ENCODE results near the gene KLC3.
"Not testable (repeated sequence)": the region's sequence is repeated elsewhere in the genome, so short reads cannot be mapped to it uniquely, and the experiment has no call there.

Gene KLC3

DNA sequence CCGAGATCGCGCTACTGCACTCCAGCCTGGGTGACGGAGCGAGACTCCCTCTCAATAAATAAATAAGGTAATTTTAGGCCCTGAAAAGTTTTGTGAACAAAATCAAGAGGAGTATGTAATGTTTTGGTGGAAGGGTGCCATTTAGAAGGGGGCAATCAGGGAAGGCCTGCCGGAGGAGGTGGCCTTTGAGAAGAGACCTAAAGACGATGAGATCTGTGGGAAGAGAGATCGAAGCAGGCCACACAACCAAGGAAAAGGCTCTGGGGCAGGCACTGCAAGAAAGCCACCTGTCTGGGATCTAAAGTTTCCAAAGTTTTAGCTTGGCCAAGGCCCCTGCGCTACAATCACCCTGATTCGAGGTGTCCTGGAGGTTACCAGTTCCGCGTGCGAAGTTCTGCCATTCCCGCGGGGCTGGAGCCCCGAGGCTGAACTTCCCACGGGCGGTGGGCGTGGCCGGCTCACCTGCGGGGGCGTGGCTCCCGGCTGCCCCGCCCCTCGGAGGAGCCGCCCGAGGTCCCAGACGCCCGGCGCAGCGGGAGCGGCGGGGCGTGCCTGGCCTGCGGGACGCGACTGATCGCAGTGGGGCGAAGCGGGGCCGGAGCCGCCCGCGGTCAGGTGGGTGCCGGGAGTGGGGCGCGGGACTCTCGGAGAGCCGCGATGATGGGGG lies at the start of gene KLC3:
Gene KLC3 (plus strand): TSS at position 519 of the 667 bp plus-strand sequence. CDS start 4,792 bp downstream, outside the sequence.
- FAIRE-seq (no peak), DNase-seq (ENCODE audit: insufficient read length, low spot score) (peak; percentile 44)

DNA sequence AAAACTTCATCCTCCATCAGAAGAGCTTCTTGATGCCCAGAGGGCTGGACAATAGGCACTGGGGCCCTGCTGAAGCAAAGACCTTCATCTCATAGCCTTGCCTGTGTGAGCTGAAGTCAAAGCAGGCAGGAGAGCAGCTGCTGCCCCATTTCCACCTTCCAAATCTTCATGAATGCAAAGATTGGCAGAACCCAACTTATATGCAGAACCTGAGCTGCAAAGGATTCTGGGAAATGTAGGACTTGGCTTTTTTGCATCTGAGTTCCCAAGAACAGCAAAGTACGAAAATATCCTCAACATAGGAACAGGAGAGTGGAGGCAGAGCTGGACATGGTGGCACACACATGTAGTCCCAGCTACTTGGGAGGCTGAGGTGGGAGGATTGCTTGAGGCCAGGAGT lies 48.7 kb upstream of the KLC3 start:
- DNase-seq (ENCODE audit: insufficient read length, low spot score) (no peak), FAIRE-seq (no peak)

DNA sequence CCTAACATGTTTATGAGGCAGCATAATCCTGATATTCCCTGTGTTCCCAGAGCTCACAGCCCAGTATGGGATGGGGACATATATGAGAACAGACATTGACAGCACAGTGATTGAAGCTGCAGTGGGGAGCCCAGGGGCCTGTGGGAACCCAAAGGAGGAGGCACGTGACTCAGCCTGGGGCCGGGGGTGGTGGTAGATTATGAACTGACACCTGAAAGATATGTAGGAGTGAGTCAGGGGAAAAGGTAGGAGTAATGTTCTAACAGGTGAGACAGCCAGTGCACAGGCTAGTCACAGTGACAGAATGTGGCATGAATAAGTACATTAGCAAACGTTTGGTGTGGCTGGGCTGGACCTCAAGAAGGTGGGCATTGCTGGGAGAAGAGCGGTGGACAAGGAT lies 46.9 kb upstream of the KLC3 start:
- DNase-seq (ENCODE audit: insufficient read length, low spot score): no peak
- no peak for FAIRE-seq

DNA sequence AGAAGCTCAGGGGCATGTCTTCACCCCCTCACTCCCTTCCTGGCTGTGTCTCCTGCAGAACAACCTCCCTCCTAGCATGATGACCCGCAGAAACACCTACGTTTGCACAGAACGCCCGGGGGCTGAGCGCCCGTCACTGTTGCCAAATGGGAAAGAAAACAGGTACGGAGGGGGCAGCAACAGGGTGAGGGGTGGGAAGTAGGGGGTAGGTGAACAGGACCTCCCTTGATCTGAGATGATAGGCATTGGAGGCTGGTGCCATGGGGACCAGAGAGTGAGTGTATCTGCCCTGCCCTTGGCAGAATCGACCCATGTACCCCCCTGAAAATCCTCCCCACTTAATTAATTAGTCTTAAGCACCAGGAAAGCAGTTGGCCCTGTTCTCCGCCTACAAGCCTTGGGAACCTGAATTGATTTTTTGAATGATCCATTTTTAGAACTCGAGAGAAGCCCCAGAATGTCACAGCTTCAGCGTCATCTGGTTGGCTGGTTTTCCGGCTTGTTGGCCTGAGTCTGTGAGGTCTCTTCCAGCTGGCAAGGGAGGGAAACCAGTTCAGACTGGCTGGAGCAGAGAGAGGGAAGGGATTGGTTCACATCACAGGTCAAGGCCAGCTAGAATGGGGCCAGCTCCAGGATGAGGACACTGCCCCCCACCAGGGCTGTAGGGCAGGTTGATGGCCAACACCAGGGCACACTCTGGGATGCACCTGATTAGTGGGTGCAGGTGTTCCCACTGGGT lies 46.1 kb upstream of the KLC3 start:
- FAIRE-seq (no peak), DNase-seq (ENCODE audit: insufficient read length, low spot score) (no peak)

DNA sequence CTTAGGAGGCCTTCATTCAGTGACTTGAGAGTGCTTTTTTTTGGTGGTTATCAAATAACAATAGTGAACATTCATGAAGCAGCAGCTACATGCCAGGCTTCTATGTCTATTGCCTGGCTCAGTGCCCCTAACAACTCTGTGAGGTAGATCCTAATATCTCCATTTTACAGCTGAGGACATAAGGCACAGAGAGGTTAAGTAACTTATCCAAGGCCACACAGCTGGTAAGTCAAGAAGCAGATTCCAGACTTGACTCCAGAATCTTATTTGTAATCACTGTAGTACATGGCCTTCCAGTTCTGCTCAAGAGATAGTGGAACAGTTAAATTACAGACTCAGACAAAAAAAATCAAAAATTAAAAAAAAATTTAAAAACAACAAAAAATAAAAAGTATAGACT lies 44.7 kb upstream of the KLC3 start:
- FAIRE-seq (no peak), DNase-seq (ENCODE audit: insufficient read length, low spot score) (no peak)

DNA sequence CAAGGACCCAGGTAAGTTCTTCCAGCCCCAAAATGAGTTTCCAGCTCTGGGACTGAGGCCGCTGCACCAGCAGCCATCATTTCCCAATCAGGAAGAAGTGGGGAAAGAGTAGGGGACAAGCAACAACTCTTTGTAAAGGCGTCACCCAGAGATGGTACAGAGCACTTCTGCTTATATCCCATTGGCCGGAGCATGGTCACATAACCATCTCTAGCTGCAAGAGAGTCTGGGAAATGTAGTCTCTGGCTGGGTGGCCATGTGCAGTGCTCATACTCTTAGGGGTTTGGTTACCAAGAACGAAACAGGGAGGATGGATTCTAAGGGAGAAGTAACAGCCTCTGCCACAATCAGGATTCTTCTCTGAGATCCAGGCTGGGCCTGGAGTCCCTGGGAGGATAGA lies 44.2 kb upstream of the KLC3 start:
- FAIRE-seq (no peak), DNase-seq (ENCODE audit: insufficient read length, low spot score) (no peak)

DNA sequence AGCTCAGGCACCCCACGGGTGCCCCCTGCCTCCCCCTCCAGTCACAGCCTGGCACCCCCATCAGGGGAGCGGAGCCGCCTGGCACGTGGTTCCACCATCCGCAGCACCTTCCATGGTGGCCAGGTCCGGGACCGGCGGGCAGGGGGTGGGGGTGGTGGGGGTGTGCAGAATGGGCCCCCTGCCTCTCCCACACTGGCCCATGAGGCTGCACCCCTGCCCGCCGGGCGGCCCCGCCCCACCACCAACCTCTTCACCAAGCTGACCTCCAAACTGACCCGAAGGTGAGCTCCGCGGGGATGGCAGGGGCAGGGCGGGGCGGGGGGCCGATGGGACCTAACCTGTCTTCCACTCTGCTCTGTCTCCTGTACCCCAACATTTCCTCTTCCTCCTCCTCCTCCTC lies 42.9 kb upstream of the KLC3 start:
- no peak for FAIRE-seq
- DNase-seq (ENCODE audit: insufficient read length, low spot score): no peak

DNA sequence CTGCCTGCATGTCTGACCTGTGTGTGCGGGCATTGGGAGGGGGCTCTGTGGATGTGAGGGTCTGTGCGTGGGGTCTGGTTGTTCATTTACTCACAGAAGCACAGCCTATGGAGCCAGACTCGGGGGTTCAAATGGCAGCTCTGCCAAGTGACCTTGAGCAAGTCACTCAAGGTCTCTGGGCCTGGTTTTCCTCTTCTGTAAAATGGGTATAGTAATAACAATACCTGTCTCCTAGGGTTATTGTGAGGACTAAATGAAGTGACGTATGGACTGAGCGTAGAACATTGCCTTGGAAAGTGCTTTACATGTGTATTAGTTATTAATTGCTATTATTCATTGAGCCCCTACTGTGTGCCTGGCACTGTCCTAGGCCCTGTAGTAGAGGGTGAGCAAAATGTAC lies 42.3 kb upstream of the KLC3 start:
- no peak for FAIRE-seq

DNA sequence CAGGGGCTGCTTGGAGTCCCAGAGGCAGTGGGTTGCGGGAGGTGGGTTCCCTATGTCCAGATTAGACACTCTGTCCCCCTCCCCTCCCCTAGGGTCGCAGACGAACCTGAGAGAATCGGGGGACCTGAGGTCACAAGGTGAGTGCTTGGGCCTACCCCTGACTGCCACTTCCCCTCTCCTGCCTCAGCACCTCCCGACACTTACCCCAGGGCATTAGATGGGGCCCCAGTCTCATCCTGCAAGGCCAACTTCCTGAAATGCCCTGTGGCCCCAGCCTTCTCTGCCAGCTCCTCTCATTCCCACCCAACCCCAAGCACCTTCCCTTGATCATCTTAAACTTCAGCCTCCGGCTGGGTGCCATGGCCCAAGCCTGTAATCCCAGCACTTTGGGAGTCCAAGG lies 40.8 kb upstream of the KLC3 start:
- DNase-seq (ENCODE audit: insufficient read length, low spot score): no peak
- no peak for FAIRE-seq

More for the DNA sequence above, 42.3 kb upstream of the KLC3 start:
- no peak for DNase-seq (ENCODE audit: insufficient read length, low spot score)

DNA sequence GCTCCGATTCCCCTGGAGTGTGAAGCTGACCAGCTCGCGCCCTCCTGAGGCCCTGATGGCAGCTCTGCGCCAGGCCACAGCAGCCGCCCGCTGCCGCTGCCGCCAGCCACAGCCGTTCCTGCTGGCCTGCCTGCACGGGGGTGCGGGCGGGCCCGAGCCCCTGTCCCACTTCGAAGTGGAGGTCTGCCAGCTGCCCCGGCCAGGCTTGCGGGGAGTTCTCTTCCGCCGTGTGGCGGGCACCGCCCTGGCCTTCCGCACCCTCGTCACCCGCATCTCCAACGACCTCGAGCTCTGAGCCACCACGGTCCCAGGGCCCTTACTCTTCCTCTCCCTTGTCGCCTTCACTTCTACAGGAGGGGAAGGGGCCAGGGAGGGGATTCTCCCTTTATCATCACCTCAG lies 38.1 kb upstream of the KLC3 start:
- DNase-seq (ENCODE audit: insufficient read length, low spot score) (no peak), FAIRE-seq (no peak)

DNA sequence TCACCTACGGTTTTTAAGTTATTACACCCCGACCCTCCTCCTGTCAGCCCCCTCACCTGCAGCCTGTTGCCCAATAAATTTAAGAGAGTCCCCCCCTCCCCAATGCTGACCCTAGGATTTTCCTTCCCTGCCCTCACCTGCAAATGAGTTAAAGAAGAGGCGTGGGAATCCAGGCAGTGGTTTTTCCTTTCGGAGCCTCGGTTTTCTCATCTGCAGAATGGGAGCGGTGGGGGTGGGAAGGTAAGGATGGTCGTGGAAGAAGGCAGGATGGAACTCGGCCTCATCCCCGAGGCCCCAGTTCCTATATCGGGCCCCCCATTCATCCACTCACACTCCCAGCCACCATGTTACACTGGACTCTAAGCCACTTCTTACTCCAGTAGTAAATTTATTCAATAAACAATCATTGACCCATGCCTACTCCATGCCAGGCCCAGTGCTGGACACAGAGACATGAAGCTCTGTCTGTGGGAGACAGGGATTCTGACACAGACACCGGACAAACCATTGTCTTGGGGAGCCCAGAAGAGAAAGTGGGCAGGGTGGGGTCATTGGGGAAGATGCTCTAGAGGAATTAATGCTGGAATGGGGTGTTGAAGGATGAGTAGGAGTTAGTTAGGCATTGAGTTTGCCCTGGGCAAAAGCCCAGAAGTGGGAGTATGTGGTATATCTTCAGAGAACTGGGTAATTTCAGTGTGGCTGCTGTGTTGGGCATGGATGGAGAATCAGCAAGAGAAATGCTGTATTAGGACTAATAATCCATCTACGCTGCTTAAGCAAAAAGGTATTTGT lies 37.1 kb upstream of the KLC3 start:
- FAIRE-seq (no peak), DNase-seq (ENCODE audit: insufficient read length, low spot score) (no peak)

DNA sequence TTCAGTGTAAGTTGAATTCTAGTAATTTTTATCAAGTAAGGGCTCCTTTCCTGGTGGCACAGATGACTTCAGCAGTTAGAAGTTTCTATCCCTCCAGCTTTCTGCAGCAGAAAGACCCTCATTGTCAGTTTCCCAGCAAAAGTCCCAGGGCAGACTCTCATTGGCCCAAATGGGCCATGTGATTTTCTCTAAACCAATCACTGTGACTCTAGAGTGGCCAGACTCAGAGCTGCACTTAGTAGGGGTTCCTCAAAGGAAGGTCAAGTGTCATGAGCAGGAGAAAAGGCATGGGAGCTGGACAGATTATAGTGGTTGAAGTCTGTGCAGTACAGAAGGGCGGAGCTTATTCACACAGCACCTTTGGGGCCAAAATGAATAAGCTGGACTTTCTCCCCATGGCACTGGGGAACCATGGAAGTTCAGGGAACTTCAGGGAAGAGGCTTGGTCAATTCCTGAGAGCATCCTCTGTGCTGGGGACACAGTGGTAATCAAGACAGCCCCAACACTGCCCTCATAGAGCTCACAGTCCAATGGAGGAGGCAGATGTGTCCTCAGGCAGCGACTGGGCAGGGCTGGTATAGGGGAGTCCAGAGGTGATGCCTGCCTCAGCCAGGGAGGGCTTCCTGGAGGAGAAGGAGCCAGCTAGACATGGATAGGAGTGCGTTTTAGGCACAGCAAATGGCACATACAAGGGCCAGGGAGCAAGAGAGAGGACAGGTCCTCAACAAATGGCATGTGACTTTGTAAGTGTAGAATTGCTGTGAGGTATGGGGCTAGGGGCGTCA lies 36.2 kb upstream of the KLC3 start:
- DNase-seq (ENCODE audit: insufficient read length, low spot score) (no peak), FAIRE-seq (no peak)

DNA sequence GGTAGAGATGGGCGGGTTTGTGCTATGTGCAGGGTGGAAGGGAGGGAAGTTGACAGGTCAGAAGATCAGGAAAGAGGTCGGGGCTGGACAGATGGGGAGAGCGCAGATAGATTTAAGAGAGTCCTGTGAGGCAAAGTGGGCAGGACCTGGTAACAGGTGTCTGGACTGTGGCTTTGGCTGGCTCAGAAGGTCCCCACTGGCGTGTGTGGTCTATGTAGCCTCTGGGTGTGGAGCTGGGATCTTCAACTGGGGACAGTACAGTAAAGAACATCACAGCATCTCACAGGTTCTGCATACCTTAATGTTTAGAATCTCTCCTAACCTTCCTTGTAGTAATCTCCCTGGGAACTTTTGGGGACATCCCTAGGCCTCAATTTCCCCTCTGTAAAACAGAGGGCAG lies 35.5 kb upstream of the KLC3 start:
- FAIRE-seq (no peak), DNase-seq (ENCODE audit: insufficient read length, low spot score) (no peak)

DNA sequence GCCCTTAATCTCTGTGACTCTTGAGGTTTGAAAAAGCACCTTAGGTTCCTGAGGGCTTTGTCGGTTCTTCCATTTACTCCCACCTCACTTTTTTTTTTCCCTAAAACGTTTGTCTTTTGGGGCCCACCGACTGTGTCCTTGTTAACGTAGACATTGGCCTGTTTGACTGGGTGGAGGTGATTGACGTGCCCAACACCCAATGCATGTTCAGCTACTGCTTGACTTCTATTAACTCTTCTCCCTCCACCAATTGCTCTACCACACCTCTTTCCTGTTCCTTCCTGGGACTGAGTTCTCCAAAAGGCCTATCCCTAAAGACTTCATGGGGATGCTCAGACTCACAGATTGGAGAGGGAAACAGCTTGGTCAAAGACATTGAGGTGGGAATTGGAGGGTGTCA lies 35.1 kb upstream of the KLC3 start:
- FAIRE-seq (no peak), DNase-seq (ENCODE audit: insufficient read length, low spot score) (no peak)

DNA sequence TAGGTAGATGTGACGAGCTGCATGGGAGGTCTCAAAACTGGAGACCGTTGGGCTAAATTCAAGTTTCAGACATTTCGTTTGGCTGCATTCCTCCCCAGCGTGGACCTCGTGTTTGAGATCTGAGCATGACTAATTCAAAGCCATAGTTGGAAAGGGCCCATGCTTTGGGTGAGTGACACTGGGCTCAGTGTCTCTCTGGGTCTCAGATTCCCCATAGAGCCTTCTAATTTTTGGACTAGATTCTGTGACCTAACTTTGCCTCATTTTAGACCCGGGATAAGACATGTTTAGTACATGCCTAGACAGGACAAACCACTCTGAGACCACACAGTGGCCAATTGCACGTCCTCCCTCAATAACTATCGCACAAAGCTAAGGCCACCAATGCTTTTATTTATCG lies 34.5 kb upstream of the KLC3 start:
- FAIRE-seq: peak; percentile 13

DNA sequence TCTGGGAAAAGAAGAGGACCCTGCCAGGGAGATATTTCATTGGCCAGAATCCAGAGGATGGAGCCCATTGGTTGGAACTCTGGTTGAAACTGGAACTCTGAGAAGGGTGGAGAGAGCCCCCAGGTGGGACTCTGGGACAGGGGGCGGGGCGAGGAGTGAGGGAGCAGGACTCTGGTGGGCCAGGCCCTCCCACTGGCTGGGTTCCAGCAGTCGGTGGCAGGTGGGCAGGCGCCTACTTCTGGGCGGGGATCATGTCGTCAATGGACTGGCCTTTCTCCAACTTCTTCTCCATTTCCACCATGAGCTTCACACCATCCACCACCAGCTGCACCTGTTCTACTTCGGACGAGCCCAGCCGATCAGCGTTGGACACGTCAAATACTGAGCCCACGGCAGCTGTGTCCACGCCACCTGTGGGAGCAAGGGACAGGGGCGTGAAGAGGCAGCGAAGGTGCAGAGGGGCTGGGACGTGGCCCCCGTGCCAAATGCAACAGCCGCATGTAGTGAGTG lies 34.0 kb upstream of the KLC3 start:
- no peak for DNase-seq (ENCODE audit: insufficient read length, low spot score)
- no peak for FAIRE-seq

More for the DNA sequence above, 34.5 kb upstream of the KLC3 start:
- DNase-seq (ENCODE audit: insufficient read length, low spot score): no peak

DNA sequence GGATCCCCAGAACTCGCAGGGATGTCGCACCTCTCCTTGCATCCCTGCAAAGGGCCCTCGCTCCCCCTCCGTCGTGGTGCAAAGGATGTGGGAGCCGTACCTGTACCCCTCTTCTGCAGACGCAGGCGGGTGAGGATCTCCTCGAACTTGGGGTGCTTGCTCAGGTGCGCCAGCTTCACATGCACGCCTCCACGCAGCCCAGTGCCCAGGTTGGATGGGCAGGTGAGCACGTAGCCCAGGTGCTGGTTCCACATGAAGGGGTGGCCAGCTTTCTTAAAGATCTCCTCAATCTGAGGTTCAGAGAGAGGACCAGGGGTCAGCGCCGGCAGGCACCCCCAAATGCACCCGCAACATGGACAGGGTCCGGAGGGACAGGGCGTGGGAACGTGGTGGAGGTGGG lies 33.2 kb upstream of the KLC3 start:
- FAIRE-seq (no peak), DNase-seq (ENCODE audit: insufficient read length, low spot score) (no peak)

DNA sequence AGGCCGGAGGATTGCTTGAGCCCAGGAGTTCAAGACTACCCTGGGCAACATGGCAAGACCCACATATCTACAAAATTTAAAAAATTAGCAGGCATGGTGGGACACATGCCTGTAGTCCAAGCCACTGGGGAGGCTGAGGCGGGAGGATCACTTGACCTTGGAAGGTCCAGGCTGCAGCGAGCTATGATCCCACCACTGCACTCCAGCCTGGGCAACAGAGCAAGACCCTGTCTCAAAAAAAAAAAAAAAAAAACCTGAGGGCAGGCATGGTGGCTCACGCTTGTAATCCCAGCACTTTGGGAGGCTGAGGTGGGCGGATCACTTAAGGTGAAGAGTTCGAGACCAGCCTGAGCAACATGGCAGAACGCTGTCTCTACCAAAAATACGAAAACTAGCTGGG lies 31.2 kb upstream of the KLC3 start:
- not testable (repeated sequence) for DNase-seq (ENCODE audit: insufficient read length, low spot score); FAIRE-seq

DNA sequence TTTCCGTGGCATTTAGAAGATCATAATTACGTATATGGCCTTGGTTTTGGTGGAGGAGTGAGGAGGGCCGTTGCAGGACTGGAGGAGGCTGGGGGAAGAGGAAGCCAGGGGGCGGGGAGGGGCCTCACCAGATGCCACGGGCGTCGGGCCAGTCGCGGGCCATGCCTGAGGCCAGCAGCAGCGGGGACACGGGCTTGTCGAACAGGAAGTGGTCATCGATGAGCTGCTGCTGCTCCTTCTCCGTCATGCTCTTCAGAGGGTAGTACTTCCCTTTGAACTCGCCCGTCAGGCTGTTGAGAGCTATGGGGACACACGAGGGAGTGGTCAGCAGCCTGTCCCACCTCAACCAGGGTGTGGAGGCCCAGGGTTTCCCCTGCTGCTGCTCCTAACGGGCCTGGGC lies 28.9 kb upstream of the KLC3 start:
- DNase-seq (ENCODE audit: insufficient read length, low spot score) (no peak), FAIRE-seq (no peak)

DNA sequence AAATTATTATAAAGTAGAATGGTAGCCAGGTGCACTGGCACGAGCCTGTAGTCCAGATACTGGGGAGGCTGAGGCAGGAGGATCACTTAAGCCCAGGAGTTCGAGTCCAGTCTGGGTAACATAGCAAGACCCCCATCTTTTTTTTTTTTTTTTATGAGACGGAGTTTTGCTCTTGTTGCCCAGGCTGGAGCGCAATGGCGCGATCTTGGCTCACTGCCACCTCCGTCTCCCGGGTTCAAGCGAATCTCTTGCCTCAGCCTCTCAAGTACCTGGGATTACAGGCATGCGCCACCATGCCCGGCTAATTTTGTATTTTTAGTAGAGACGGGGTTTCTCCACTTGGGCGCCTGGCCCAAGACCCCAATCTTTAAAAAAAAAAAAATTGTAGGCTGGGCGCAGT lies 28.3 kb upstream of the KLC3 start:
- FAIRE-seq; DNase-seq (ENCODE audit: insufficient read length, low spot score): not testable (repeated sequence)
